ENCODE measurements around the gene GSG1. TPM values are rescaled to one million over a fixed set of nuclear protein-coding genes. Genes with fewer than 3 reads are reported as not detected.

GSG1 gene
- total and polyA plus RNA-seq, 4 donors, result not detected

GRCh38 chr12:13079440-13079906 lies 24.0 kb downstream of the GSG1 start:
- Histone ChIP-seq H3K9me3 (ENCODE audit: control insufficient read depth, low read length) (no peaks in the 10 kb centered on the region), H3K4me1 (ENCODE audit: control insufficient read depth in 1 of 2, insufficient read depth in 2 of 2, low read length in 2 of 2) (no peaks in the 10 kb centered on the region), H3K4me3 (ENCODE audit: low read length in 2 of 2) (no peak overlapping the region), H3K27ac (ENCODE audit: low read depth in 1 of 2, low read length in 2 of 2) (no peak overlapping the region), H3K27me3 (ENCODE audit: control insufficient read depth in 1 of 2, insufficient read depth in 2 of 2, low read length in 1 of 2) (no peaks in the 10 kb centered on the region), H3K36me3 (ENCODE audit: control insufficient read depth in 1 of 2, insufficient read depth in 2 of 2, low read length in 1 of 2) (peaks cover 0 to 6% of the 10 kb centered on the region in 2 donors)
- ATAC-seq (ENCODE audit: low FRiP score), result no peak
- 81 to 83% methylated on average over 8 of the region's 8 CpGs for WGBS, 2 donors
- intact Hi-C loops (cut with DNase I), result no loop called here
- DNase-seq, result no peak

- Histone ChIP-seq H3K4me3 (ENCODE audit: low read length in 2 of 2) (no peak overlapping the region), H3K4me1 (ENCODE audit: control insufficient read depth in 1 of 2, insufficient read depth in 2 of 2, low read length in 2 of 2) (no peaks in the 10 kb centered on the region), H3K36me3 (ENCODE audit: control insufficient read depth in 1 of 2, insufficient read depth in 2 of 2, low read length in 1 of 2) (peaks cover 0 to 8% of the 10 kb centered on the region in 2 donors), H3K9me3 (ENCODE audit: control insufficient read depth, low read length) (no peaks in the 10 kb centered on the region), H3K27ac (ENCODE audit: low read depth in 1 of 2, low read length in 2 of 2) (no peak overlapping the region), H3K27me3 (ENCODE audit: control insufficient read depth in 1 of 2, insufficient read depth in 2 of 2, low read length in 1 of 2) (no peaks in the 10 kb centered on the region)
- intact Hi-C loops (cut with DNase I), result no loop called here
- DNase-seq (no peak), ATAC-seq (ENCODE audit: low FRiP score) (no peak)
- 89 to 90% methylated on average over 12 of the region's 12 CpGs for WGBS, 2 donors
Observed at GRCh38 chr12:13075786-13076570, 27.5 kb downstream of the GSG1 start.

- intact Hi-C loops (cut with DNase I), result no loop called here
- DNase-seq, result no peak
- H3K9me3 ChIP-seq (ENCODE audit: control insufficient read depth, low read length), result no peaks in the 10 kb centered on the region
- peaks cover 0 to 7% of the 10 kb centered on the region in 2 donors for H3K36me3 ChIP-seq (ENCODE audit: control insufficient read depth in 1 of 2, insufficient read depth in 2 of 2, low read length in 1 of 2)
- H3K27me3 ChIP-seq (ENCODE audit: control insufficient read depth in 1 of 2, insufficient read depth in 2 of 2, low read length in 1 of 2), result no peaks in the 10 kb centered on the region
- no peak for ATAC-seq (ENCODE audit: low FRiP score)
- no peaks in the 10 kb centered on the region for H3K4me1 ChIP-seq (ENCODE audit: control insufficient read depth in 1 of 2, insufficient read depth in 2 of 2, low read length in 2 of 2)
- H3K27ac ChIP-seq (ENCODE audit: low read depth in 1 of 2, low read length in 2 of 2), result no peak overlapping the region
- no peak overlapping the region for H3K4me3 ChIP-seq (ENCODE audit: low read length in 2 of 2)
Observed at GRCh38 chr12:13075118-13075480, 28.4 kb downstream of the GSG1 start.

GRCh38 chr12:13074396-13075117 lies 28.9 kb downstream of the GSG1 start:
- no peaks in the 10 kb centered on the region for H3K9me3 ChIP-seq (ENCODE audit: control insufficient read depth, low read length)
- H3K36me3 ChIP-seq (ENCODE audit: control insufficient read depth in 1 of 2, insufficient read depth in 2 of 2, low read length in 1 of 2), result peaks cover 0 to 7% of the 10 kb centered on the region in 2 donors
- WGBS, 2 donors, result 90 to 91% methylated on average over 3 of the region's 3 CpGs
- H3K27me3 ChIP-seq (ENCODE audit: control insufficient read depth in 1 of 2, insufficient read depth in 2 of 2, low read length in 1 of 2), result no peaks in the 10 kb centered on the region
- H3K4me1 ChIP-seq (ENCODE audit: control insufficient read depth in 1 of 2, insufficient read depth in 2 of 2, low read length in 2 of 2), result no peaks in the 10 kb centered on the region
- H3K4me3 ChIP-seq (ENCODE audit: low read length in 2 of 2), result no peak overlapping the region
- ATAC-seq (ENCODE audit: low FRiP score) (no peak), DNase-seq (no peak)
- intact Hi-C loops (cut with DNase I), result no loop called here
- H3K27ac ChIP-seq (ENCODE audit: low read depth in 1 of 2, low read length in 2 of 2), result no peak overlapping the region

GRCh38 chr12:13073173-13073572 lies 30.3 kb downstream of the GSG1 start:
- intact Hi-C loops (cut with DNase I), result no loop called here
- no peak overlapping the region for H3K4me3 ChIP-seq (ENCODE audit: low read length in 2 of 2)
- DNase-seq (no peak), ATAC-seq (ENCODE audit: low FRiP score) (no peak)
- H3K27me3 ChIP-seq (ENCODE audit: control insufficient read depth in 1 of 2, insufficient read depth in 2 of 2, low read length in 1 of 2), result no peaks in the 10 kb centered on the region
- H3K9me3 ChIP-seq (ENCODE audit: control insufficient read depth, low read length), result no peaks in the 10 kb centered on the region
- H3K4me1 ChIP-seq (ENCODE audit: control insufficient read depth in 1 of 2, insufficient read depth in 2 of 2, low read length in 2 of 2), result no peaks in the 10 kb centered on the region
- peaks cover 0 to 9% of the 10 kb centered on the region in 2 donors for H3K36me3 ChIP-seq (ENCODE audit: control insufficient read depth in 1 of 2, insufficient read depth in 2 of 2, low read length in 1 of 2)
- no peak overlapping the region for H3K27ac ChIP-seq (ENCODE audit: low read depth in 1 of 2, low read length in 2 of 2)
- WGBS, 2 donors, result 27 to 48% methylated on average over 3 of the region's 3 CpGs

- intact Hi-C loops (cut with DNase I), result no loop called here
- DNase-seq (no peak), ATAC-seq (ENCODE audit: low FRiP score) (no peak)
- Histone ChIP-seq H3K9me3 (ENCODE audit: control insufficient read depth, low read length) (no peaks in the 10 kb centered on the region), H3K4me1 (ENCODE audit: control insufficient read depth in 1 of 2, insufficient read depth in 2 of 2, low read length in 2 of 2) (no peaks in the 10 kb centered on the region), H3K27ac (ENCODE audit: low read depth in 1 of 2, low read length in 2 of 2) (no peak overlapping the region), H3K27me3 (ENCODE audit: control insufficient read depth in 1 of 2, insufficient read depth in 2 of 2, low read length in 1 of 2) (no peaks in the 10 kb centered on the region), H3K36me3 (ENCODE audit: control insufficient read depth in 1 of 2, insufficient read depth in 2 of 2, low read length in 1 of 2) (peaks cover 0 to 10% of the 10 kb centered on the region in 2 donors), H3K4me3 (ENCODE audit: low read length in 2 of 2) (no peak overlapping the region)
- WGBS, 2 donors, result 84 to 87% methylated on average over 10 of the region's 10 CpGs
Observed at GRCh38 chr12:13071305-13072280, 31.9 kb downstream of the GSG1 start.

- no peaks in the 10 kb centered on the region for H3K4me1 ChIP-seq (ENCODE audit: control insufficient read depth in 1 of 2, insufficient read depth in 2 of 2, low read length in 2 of 2)
- 87 to 93% methylated on average over 6 of the region's 6 CpGs for WGBS, 2 donors
- intact Hi-C loops (cut with DNase I), result no loop called here
- DNase-seq (no peak), ATAC-seq (ENCODE audit: low FRiP score) (no peak)
- no peaks in the 10 kb centered on the region for H3K27me3 ChIP-seq (ENCODE audit: control insufficient read depth in 1 of 2, insufficient read depth in 2 of 2, low read length in 1 of 2)
- no peaks in the 10 kb centered on the region for H3K9me3 ChIP-seq (ENCODE audit: control insufficient read depth, low read length)
- peaks cover 0 to 6% of the 10 kb centered on the region in 2 donors for H3K36me3 ChIP-seq (ENCODE audit: control insufficient read depth in 1 of 2, insufficient read depth in 2 of 2, low read length in 1 of 2)
- H3K4me3 ChIP-seq (ENCODE audit: low read length in 2 of 2), result no peak overlapping the region
- H3K27ac ChIP-seq (ENCODE audit: low read depth in 1 of 2, low read length in 2 of 2), result no peak overlapping the region
Observed at GRCh38 chr12:13069380-13069779, 34.1 kb downstream of the GSG1 start.

- H3K36me3 ChIP-seq (ENCODE audit: control insufficient read depth in 1 of 2, insufficient read depth in 2 of 2, low read length in 1 of 2), result peaks cover 0 to 6% of the 10 kb centered on the region in 2 donors
- H3K4me1 ChIP-seq (ENCODE audit: control insufficient read depth in 1 of 2, insufficient read depth in 2 of 2, low read length in 2 of 2), result no peaks in the 10 kb centered on the region
- WGBS, 2 donors, result 96% methylated on average over 1 of the region's 1 CpG
- DNase-seq (no peak), ATAC-seq (ENCODE audit: low FRiP score) (no peak)
- no peaks in the 10 kb centered on the region for H3K9me3 ChIP-seq (ENCODE audit: control insufficient read depth, low read length)
- no peak overlapping the region for H3K4me3 ChIP-seq (ENCODE audit: low read length in 2 of 2)
- H3K27me3 ChIP-seq (ENCODE audit: control insufficient read depth in 1 of 2, insufficient read depth in 2 of 2, low read length in 1 of 2), result no peaks in the 10 kb centered on the region
- intact Hi-C loops (cut with DNase I), result no loop called here
- no peak overlapping the region for H3K27ac ChIP-seq (ENCODE audit: low read depth in 1 of 2, low read length in 2 of 2)
Observed at GRCh38 chr12:13067322-13067721, 36.1 kb downstream of the GSG1 start.
